DOHH2 (cell line): ENCODE data around the gene GSTA5.
"Not testable (repeated sequence)": the region's sequence is repeated elsewhere in the genome, so short reads cannot be mapped to it uniquely, and the experiment has no call there.

Source experiments
- H3F3A ChIP-seq: fragments of 200-600 bp; sonication (generic), shearing (Covaris generic); 2 replicates; pipeline ENCODE4 v1.6.0; 2016; ENCODE audit warnings: antibody characterized with exemption, mild to moderate bottlenecking; ENCODE audit not compliant: control insufficient read depth, insufficient read depth
- H3K27ac ChIP-seq: fragments of 200-600 bp; sonication (generic); 2 replicates; pipeline ENCODE4 v1.5.1; 2014; ENCODE audit warnings: low read depth, mild to moderate bottlenecking, low read length, moderate library complexity
- H3K27me3 ChIP-seq: fragments of 200-600 bp; sonication (generic); 2 replicates; pipeline ENCODE4 v1.6.1; 2014; ENCODE audit warnings: mild to moderate bottlenecking, low read length, mixed read lengths; ENCODE audit not compliant: control insufficient read depth
- H3K36me3 ChIP-seq: fragments of 200-600 bp; sonication (generic); 2 replicates; pipeline ENCODE4 v1.6.1; 2014; ENCODE audit warnings: mild to moderate bottlenecking, low read length, moderate library complexity, mixed read lengths; ENCODE audit not compliant: control insufficient read depth
- H3K4me1 ChIP-seq: fragments of 200-600 bp; sonication (generic); 2 replicates; pipeline ENCODE4 v1.6.1; 2014; ENCODE audit warnings: mild to moderate bottlenecking, low read length, mixed read lengths; ENCODE audit not compliant: control insufficient read depth
- H3K4me2 ChIP-seq: fragments of 200-600 bp; sonication (generic); 2 replicates; pipeline ENCODE4 v1.6.0; 2014; ENCODE audit warnings: mild to moderate bottlenecking, low read length, moderate library complexity
- H3K4me3 ChIP-seq: fragments of 200-600 bp; sonication (generic); 2 replicates; pipeline ENCODE4 v1.5.1; 2014; ENCODE audit warnings: mild to moderate bottlenecking, low read length, mixed read lengths
- H3K79me2 ChIP-seq: fragments of 200-600 bp; sonication (generic); 2 replicates; pipeline ENCODE4 v1.6.1; 2014; ENCODE audit warnings: mild to moderate bottlenecking, low read length, mixed read lengths; ENCODE audit not compliant: control insufficient read depth
- H3K9me2 ChIP-seq: fragments of 200-600 bp; sonication (generic); replicated peaks from 2 replicates; pipeline ENCODE4 v1.6.1; 2014; ENCODE audit warnings: mild to moderate bottlenecking, low read length, mixed read lengths; ENCODE audit not compliant: control insufficient read depth
- H3K9me3 ChIP-seq: fragments of 200-600 bp; sonication (generic); 2 replicates; pipeline ENCODE4 v1.6.1; 2014; ENCODE audit warnings: antibody characterized with exemption, low read length, mixed read lengths; ENCODE audit not compliant: control insufficient read depth, insufficient read depth
- H4K20me1 ChIP-seq: fragments of 200-600 bp; sonication (generic); 2 replicates; pipeline ENCODE4 v1.6.0; 2014; ENCODE audit warnings: low read depth, mild to moderate bottlenecking, antibody characterized with exemption, low read length, moderate library complexity; ENCODE audit not compliant: control insufficient read depth, insufficient read depth
- EZH2phosphoT487 ChIP-seq: fragments of 200-600 bp; sonication (generic); IDR thresholded peaks from 2 replicates; pipeline ENCODE4 v1.6.1; 2017; ENCODE audit warnings: borderline replicate concordance, mild to moderate bottlenecking, antibody characterized with exemption, low read length, moderate library complexity, mixed read lengths
- TF ChIP-seq, protein P1 (sequence below): fragments of 200-600 bp; sonication (generic); IDR thresholded peaks from one replicate; pipeline ENCODE4 v1.5.1; 2014; ENCODE audit warnings: antibody characterized with exemption, mild to moderate bottlenecking, low read depth, low read length; ENCODE audit not compliant: poor library complexity, severe bottlenecking

Gene GSTA5

GRCh38 chr6:52843605-52844004 lies 3.0 kb upstream of the GSTA5 start:
- H4K20me1 ChIP-seq = no peaks in the 10 kb centered on the region
- H3K27ac ChIP-seq = no peak overlapping the region
- H3K4me3 ChIP-seq = no peak overlapping the region
- no peaks in the 10 kb centered on the region for H3F3A ChIP-seq
- no peaks in the 10 kb centered on the region for H3K27me3 ChIP-seq
- H3K4me1 ChIP-seq = no peaks in the 10 kb centered on the region
- H3K9me3 ChIP-seq = no peaks in the 10 kb centered on the region
- no peaks in the 10 kb centered on the region for H3K36me3 ChIP-seq
- TF ChIP-seq, protein P1, sequence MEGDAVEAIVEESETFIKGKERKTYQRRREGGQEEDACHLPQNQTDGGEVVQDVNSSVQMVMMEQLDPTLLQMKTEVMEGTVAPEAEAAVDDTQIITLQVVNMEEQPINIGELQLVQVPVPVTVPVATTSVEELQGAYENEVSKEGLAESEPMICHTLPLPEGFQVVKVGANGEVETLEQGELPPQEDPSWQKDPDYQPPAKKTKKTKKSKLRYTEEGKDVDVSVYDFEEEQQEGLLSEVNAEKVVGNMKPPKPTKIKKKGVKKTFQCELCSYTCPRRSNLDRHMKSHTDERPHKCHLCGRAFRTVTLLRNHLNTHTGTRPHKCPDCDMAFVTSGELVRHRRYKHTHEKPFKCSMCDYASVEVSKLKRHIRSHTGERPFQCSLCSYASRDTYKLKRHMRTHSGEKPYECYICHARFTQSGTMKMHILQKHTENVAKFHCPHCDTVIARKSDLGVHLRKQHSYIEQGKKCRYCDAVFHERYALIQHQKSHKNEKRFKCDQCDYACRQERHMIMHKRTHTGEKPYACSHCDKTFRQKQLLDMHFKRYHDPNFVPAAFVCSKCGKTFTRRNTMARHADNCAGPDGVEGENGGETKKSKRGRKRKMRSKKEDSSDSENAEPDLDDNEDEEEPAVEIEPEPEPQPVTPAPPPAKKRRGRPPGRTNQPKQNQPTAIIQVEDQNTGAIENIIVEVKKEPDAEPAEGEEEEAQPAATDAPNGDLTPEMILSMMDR = no peak
- no peak for TF ChIP-seq EZH2phosphoT487
- no peaks in the 10 kb centered on the region for H3K79me2 ChIP-seq
- H3K9me2 ChIP-seq = no peaks in the 10 kb centered on the region
- no peak overlapping the region for H3K4me2 ChIP-seq

- Histone ChIP-seq H3K79me2 (no peaks in the 10 kb centered on the region), H3K4me3 (no peak overlapping the region), H3K27me3 (no peaks in the 10 kb centered on the region), H3K9me2 (no peaks in the 10 kb centered on the region), H3F3A (no peaks in the 10 kb centered on the region), H3K36me3 (no peaks in the 10 kb centered on the region), H3K9me3 (no peaks in the 10 kb centered on the region), H3K4me2 (no peak overlapping the region), H4K20me1 (no peaks in the 10 kb centered on the region), H3K4me1 (no peaks in the 10 kb centered on the region), H3K27ac (no peak overlapping the region)
- TF ChIP-seq, protein P1 = peak; percentile 79
- no peak for TF ChIP-seq EZH2phosphoT487
Measured at GRCh38 chr6:52839124-52840055, 1.2 kb downstream of the GSTA5 start.

DNA sequence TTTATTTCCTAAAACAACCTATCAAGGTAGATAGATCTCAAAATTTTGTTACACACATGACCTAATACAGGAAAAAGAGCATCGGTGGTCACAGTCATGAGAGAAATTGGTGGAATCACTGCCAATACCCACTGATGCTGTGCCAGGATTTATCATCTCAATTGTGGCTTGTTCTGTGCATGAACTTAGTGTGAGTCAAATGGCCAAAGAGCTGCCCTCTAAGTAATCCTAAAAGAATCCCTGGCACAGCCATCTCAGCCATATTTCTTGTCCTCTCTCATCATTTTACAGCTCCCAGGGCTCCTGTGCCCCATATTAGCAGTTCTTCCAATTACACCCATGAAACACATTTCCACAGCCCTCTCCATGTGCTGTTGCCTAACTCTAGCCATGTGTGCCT lies 6.1 kb downstream of the GSTA5 start:
- TF ChIP-seq, protein P1 = no peak
- TF ChIP-seq EZH2phosphoT487 = no peak
- Histone ChIP-seq H3K4me3 (no peak overlapping the region), H3K27ac (no peak overlapping the region), H3K9me2 (no peaks in the 10 kb centered on the region), H4K20me1 (no peaks in the 10 kb centered on the region), H3K27me3 (no peaks in the 10 kb centered on the region), H3K79me2 (no peaks in the 10 kb centered on the region), H3K9me3 (no peaks in the 10 kb centered on the region), H3K4me2 (no peak overlapping the region), H3K4me1 (no peaks in the 10 kb centered on the region), H3K36me3 (no peaks in the 10 kb centered on the region), H3F3A (no peaks in the 10 kb centered on the region)

- not testable (repeated sequence) for H3K4me3 ChIP-seq, H3K27me3 ChIP-seq, H3K9me2 ChIP-seq, H3K4me1 ChIP-seq, H3F3A ChIP-seq, H3K9me3 ChIP-seq, H3K36me3 ChIP-seq, H4K20me1 ChIP-seq, H3K79me2 ChIP-seq, H3K4me2 ChIP-seq, H3K27ac ChIP-seq
Measured at GRCh38 chr6:52830869-52831268, 9.7 kb downstream of the GSTA5 start.
